Posterior vena cava (tissue), 2 donors: ENCODE results near the gene PPP1CA. TPM values are rescaled to one million over a fixed set of nuclear protein-coding genes. Genes with fewer than 3 reads are reported as not detected.

ENCODE experiments used
- DNase-seq: peaks from one replicate; pipeline ENCODE4 v3.0.0-alpha.2; 2020; ENCODE audit warnings: low spot score
- intact Hi-C, 2 donors: fragments of 100-400 bp; cut with DNase I; formaldehyde crosslinking; loops; one replicate each; pipeline versions ENCODE4 v1.14.1 to v1.14.2; 2022 to 2023
- total RNA-seq, 2 donors: library from RNA; stranded (reverse); fragmentation: NEBNext Ultra II Directional; extraction: Animal tissue kit (Norgen Biotek cat#: 25700); gene quantifications; one replicate each; pipeline ENCODE4 v1.2.1, GENCODE V29; 2021
- donor health status: DM: yes; HTN: yes; CAD: no.
- donor health status: DM: yes; HTN: yes; CAD: no.

Gene PPP1CA
- total RNA-seq, 2 donors from 2014 or later, result 62.1 to 70.6 TPM

GRCh38 chr11:67420147-67420645 is 18.5 kb upstream of the PPP1CA start:
- no peak for DNase-seq
- intact Hi-C loops, result no loop called here

GRCh38 chr11:67419325-67420049 is 17.8 kb upstream of the PPP1CA start:
- intact Hi-C loops, result no loop called here
- no peak for DNase-seq

GRCh38 chr11:67418476-67419281 is 17.0 kb upstream of the PPP1CA start:
- DNase-seq, result no peak
- intact Hi-C loops, result no loop called here

- DNase-seq, result no peak
These were observed 15.8 kb upstream of the PPP1CA start for GRCh38 chr11:67417425-67417824.

GRCh38 chr11:67416416-67417335 is 15.0 kb upstream of the PPP1CA start:
- DNase-seq, result no peak
- intact Hi-C loops, result no loop called here

More at GRCh38 chr11:67417425-67417824, 15.8 kb upstream of the PPP1CA start:
- intact Hi-C loops, result no loop called here

- intact Hi-C loops, result no loop called here
- DNase-seq, result no peak
These were observed 14.0 kb upstream of the PPP1CA start, which contains the start of gene CARNS1 for GRCh38 chr11:67415501-67416304. Gene CARNS1 (plus strand): TSS chr11:67415678. CDS start chr11:67416200, 522 bp downstream.

GRCh38 chr11:67413266-67413849 is 11.7 kb upstream of the PPP1CA start:
- no peak for DNase-seq
- intact Hi-C loops, result no loop called here

- intact Hi-C loops, result no loop called here
- DNase-seq, result no peak
These were observed 11.0 kb upstream of the PPP1CA start for GRCh38 chr11:67412495-67413179.

- DNase-seq, result no peak
- intact Hi-C loops, result no loop called here
These were observed 10.1 kb upstream of the PPP1CA start for GRCh38 chr11:67411785-67412152.

- intact Hi-C loops, result no loop called here
- DNase-seq, result no peak
These were observed 9.5 kb upstream of the PPP1CA start for GRCh38 chr11:67410984-67411784.

GRCh38 chr11:67410369-67410831 is 8.7 kb upstream of the PPP1CA start:
- intact Hi-C loops, result no loop called here
- no peak for DNase-seq

- intact Hi-C loops, result loop anchor here in 1 of 2 donors (10.0 kb wide), 1 partner anchor 95 kb away; the partner anchor contains the start of genes CDK2AP2 and PITPNM1
These were observed 8.2 kb upstream of the PPP1CA start for GRCh38 chr11:67409781-67410368.

GRCh38 chr11:67409261-67409666 is 7.6 kb upstream of the PPP1CA start:
- DNase-seq, result no peak
- intact Hi-C loops, result loop anchor here in 1 of 2 donors (10.0 kb wide), 1 partner anchor 96 kb away; the partner anchor contains the start of genes CDK2AP2 and PITPNM1

More at GRCh38 chr11:67409781-67410368, 8.2 kb upstream of the PPP1CA start:
- no peak for DNase-seq

GRCh38 chr11:67408437-67409200 is 7.0 kb upstream of the PPP1CA start:
- DNase-seq, result no peak
- intact Hi-C loops, result loop anchor here in 1 of 2 donors (10.0 kb wide), 1 partner anchor 96 kb away; the partner anchor contains the start of genes CDK2AP2 and PITPNM1

- intact Hi-C loops, result loop anchor here in 1 of 2 donors (10.0 kb wide), 1 partner anchor 97 kb away; the partner anchor contains the start of genes CDK2AP2 and PITPNM1
- no peak for DNase-seq
These were observed 6.1 kb upstream of the PPP1CA start for GRCh38 chr11:67407688-67408163.
